HG03469 (cell line): ENCODE data around the gene MAS1L.

ENCODE experiments used
- ATAC-seq: cut with Tn5 transposase; IDR thresholded peaks from one replicate; pipeline ENCODE4 v1.9.1; 2021; ENCODE audit warnings: mild to moderate bottlenecking, moderate library complexity, moderate number of reproducible peaks; ENCODE audit not compliant: unreplicated experiment

MAS1L gene, protein sequence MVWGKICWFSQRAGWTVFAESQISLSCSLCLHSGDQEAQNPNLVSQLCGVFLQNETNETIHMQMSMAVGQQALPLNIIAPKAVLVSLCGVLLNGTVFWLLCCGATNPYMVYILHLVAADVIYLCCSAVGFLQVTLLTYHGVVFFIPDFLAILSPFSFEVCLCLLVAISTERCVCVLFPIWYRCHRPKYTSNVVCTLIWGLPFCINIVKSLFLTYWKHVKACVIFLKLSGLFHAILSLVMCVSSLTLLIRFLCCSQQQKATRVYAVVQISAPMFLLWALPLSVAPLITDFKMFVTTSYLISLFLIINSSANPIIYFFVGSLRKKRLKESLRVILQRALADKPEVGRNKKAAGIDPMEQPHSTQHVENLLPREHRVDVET

GRCh38 chr6:29487660-29488059, at the start of gene MAS1L:
MAS1L (minus strand) TSS chr6:29487956; CDS start chr6:29487902, 54 bp downstream.
- ATAC-seq, result no peak

DNA sequence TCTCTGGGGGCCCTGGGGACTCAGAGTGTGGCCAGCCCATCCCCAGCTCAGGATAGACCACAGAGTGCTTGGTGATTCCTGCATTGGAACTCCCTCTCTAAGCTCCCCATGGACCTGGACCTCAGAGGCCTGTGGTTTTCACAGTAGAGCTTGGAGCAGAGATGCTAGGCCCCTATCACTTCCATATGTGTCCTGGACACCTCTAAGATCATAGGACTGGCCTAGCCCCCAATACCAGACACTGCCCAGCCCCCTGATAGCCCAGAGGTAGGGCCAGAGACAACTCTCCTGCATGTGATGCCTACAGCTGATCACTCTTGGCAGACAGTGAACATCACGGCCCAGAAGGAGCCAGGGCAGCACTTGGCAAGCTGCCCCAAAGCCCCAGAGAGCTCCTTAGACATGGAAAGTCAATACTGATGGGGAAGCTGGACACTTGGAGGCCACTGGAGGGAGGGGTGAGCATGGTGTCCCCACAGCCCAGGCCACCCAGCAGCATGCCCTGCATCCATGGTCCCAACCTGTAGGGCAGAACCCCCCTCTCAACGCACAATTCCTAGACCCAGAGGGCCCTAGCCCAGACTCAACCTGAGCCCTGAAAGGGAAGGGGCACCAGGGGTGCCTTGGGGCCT, 44.7 kb upstream of the MAS1L start:
- no peak for ATAC-seq

GRCh38 chr6:29531668-29532067, 43.9 kb upstream of the MAS1L start:
- no peak for ATAC-seq

DNA sequence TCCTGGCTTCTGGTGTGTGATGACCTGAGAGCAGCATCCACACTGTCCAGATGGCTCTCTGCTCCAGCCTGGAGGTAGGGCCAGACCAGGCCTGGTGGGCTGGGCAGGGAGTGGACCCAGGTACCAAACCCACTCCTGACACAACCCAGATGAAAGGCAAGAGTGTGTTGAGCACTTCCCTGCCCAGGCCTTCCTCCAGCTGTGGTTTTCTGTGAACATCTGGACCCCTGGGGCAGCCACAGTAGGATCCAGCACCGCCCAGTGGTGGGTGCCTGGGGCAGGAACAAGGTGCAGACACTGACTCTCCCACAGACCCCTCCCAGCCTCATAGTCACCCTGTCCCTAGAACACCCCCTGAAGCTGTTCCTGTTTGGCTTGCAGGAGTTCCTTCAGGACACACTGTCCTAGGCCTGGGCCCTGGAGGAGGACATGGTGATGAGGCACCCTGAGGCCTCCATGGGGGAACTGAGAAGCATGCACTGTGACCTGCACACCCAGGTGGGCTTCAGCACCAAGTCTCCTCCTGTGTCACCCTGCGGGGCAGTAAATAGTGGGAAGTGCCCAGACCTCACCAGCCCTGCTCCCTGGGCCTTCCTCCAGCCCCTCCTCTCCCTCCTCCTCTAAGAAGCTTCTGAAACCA, 43.0 kb upstream of the MAS1L start:
- no peak for ATAC-seq

- ATAC-seq, result no peak
These were observed 42.2 kb upstream of the MAS1L start for GRCh38 chr6:29529956-29530355.

DNA sequence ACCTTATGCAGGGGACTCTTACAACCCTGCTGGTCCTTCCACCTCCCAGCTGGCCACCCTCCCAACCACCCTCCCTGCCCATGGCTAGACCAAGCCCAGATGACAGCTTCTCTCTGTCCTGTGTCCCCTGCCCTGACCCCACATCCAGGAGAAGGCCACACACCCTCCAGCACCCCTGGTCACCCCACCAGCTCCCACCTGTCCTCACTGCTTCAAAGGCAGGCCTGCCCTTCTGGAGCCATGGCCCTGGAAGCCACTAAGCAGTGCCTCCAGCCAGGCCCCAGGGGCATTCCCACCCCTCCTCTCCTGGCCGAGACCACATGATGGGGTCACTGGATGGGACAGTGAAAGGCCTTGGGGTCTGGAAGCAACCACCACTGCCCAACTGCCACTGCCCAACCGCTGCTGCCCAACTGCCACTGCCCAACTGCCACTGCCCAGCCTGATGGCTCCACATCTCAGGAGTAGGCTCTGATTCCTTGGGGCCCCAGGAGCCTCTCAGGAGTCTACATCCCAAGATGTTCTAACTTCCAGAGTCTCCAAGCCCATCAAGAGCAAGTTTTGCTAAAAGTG, 41.3 kb upstream of the MAS1L start:
- no peak for ATAC-seq

GRCh38 chr6:29528300-29528931, 40.7 kb upstream of the MAS1L start:
- no peak for ATAC-seq

DNA sequence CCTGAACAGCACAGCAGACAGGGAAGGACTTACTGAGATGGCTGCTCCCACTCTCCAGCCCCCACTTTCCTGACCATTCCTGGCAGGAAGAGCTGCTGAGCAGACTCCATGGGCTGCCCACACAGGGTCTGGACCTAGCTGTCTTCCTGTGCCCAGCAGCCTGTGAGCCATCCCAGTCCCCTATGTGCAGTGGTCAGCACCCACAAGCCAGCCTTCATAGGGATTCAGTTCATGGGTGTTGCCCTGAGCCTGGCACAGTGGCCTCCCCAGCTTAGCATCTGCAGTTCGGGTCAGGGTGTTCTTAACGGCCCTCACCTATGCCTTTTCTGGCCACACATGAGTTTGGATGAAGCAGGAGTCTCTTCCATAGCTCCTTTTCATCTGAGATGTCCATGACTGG, 39.8 kb upstream of the MAS1L start:
- no peak for ATAC-seq

- ATAC-seq, result no peak
These were observed 39.4 kb upstream of the MAS1L start for GRCh38 chr6:29527126-29527525.

DNA sequence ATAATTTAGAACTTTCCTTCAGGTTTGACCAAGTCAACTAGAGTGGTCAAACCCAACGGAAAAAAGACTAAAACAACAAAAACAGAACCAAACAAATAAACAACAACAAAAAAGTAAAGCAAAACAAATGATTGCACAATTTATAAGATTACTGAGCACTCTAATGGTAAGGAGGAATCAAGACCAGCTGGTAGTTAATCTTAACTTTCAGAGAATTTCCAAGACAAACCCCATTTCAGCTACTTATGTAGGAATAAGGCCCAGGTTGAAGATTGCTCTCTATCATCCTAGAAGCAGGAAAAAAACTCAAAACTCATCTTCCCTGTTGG, 37.5 kb upstream of the MAS1L start:
- no peak for ATAC-seq

- no peak for ATAC-seq
These were observed 36.9 kb upstream of the MAS1L start for GRCh38 chr6:29524444-29525310.

DNA sequence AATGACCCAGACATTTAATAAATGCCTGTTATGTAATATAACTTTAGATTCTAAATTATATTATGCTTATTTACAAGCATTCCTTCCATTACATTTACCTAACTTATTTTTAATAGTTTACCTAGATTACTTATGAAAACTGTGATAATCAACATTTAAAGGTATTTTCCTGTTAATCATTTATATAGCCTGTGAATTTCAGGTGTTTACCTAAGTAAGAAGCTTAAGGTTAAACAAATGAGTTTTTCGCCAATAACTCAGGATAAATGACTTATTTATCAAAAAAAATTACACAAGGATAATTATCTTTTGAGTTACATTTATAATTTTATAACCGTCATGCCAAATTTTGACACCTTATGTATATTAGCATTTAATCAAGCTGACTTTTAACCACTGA, 36.3 kb upstream of the MAS1L start:
- no peak for ATAC-seq

GRCh38 chr6:29522227-29522626, 34.5 kb upstream of the MAS1L start:
- no peak for ATAC-seq

DNA sequence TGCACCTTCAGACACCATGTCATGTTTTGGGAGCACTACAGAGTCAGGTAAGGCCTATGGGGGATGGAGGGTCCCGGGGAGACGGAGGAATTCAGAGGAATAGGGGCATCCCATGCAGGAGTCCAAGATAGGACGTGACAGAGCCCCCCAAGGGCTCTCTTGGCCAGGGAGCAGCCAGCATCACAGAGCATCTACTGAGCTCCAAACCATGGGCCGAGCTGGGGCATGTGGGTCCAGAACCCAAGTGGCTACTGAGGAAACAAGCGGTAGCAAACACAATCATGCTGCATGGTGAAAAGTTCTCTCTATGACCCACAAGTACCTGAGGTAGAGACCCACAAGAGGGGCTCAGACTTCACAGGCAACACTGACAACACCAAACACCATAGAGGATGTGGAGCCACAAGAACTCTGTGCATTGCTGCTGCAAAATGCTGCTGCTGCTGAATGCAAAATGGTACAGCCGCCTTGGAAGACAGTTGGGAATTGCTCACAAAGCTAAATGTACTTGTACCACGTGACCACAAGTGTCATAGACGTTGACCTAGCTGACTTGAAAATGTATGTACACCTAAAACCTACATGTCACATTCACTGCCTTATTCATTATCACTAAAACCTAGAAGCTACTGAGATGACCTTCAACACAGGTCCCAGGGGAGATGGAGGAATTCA, 33.4 kb upstream of the MAS1L start:
- no peak for ATAC-seq

- ATAC-seq, result no peak
These were observed 32.5 kb upstream of the MAS1L start for GRCh38 chr6:29520232-29520631.

DNA sequence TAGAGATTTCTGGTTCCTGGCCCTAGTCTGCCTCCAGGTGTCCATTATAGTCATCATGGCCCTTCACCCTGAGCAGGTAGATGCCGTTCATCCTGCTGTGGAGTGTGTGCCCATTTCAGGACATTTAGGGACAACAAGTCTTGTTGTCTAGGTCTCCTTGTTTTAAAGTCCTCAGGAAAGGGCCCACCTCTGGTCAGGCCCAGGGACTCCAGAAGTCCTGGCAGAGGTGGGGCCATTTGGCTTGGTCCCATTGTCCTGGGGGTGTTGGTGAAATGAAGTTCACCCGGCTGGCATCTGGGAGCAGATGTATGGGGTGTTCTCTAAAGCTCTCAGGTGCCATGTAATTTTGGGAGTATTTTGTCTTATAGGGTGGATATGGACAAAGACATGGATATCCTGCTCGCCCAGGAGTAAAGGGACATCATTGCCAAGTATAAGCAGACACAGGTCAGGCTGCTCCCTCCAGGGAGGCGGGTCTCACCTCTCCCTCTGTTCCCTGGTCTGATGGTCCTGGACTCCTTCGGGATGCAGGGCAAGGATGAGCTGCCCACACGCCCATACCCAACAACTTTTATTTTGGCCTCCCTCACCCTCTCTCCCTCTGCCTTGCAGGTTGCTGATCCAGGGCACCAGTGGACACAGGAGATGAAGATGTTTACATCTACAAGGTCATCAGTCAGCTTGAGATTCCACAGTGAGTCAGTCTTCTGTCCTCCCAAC, 31.7 kb upstream of the MAS1L start:
- ATAC-seq, result no peak

DNA sequence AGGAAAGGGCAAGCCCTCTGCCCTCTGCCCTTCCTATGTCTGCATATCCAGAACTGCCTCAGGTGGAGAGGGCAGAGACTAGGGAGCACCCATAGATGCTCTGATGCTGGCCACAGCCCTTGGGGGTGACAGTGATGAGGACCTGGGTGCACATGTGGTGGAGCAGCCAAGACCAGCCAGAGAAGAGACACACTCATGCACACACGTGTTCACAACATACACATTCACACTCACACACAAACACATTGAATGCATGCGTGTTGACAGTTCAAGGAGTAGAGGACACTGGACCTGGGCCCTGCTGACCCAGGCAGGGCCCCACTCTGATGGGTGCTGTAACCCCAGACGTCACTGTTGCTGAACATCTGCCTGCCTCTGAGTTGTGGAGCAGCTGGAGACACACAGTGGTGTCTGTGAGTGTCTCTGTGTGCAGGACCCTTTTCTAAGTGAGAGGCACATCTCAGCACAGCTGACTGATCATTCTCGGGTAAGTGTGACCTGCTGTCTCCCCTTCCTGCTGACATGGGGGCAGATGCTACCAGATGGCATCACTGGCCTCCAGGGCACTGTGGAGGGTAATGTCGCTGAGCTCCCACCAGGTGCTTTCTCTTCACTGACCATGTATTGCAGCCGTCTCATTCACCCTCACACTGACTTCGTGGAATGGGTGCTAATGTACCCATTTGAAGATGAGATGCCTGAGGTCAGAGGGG, 30.1 kb upstream of the MAS1L start:
- ATAC-seq, result no peak

GRCh38 chr6:29517245-29517644, 29.5 kb upstream of the MAS1L start:
- no peak for ATAC-seq

GRCh38 chr6:29516108-29516507, 28.4 kb upstream of the MAS1L start:
- ATAC-seq, result no peak
